Measurements from ENCODE around the gene TBL1XR1.

Gene TBL1XR1

GRCh38 chr3:177109688-177110330, 87.5 kb downstream of the TBL1XR1 start:
- DNase-seq (ENCODE audit: low read depth in 2 of 2) = no peak

DNA sequence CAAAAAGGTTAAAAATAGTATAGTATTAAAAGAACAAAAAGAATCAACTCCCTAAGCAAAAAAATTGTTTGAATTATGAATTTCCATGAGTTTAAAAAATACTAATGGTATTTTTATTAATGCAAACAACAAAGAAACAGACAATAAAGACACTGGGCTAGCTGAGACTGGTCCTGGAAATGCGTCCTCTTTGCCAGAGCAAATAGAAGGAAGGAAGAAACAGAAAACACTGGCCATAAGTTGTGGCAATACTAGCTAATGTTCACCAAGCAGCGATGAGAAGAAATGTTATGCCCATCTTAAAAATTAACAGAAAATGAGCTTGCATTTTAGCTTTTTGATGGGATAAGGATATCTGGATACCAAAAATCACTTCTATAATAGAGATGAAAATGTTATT, 88.6 kb downstream of the TBL1XR1 start:
- DNase-seq (ENCODE audit: low read depth in 2 of 2) = no peak

DNA sequence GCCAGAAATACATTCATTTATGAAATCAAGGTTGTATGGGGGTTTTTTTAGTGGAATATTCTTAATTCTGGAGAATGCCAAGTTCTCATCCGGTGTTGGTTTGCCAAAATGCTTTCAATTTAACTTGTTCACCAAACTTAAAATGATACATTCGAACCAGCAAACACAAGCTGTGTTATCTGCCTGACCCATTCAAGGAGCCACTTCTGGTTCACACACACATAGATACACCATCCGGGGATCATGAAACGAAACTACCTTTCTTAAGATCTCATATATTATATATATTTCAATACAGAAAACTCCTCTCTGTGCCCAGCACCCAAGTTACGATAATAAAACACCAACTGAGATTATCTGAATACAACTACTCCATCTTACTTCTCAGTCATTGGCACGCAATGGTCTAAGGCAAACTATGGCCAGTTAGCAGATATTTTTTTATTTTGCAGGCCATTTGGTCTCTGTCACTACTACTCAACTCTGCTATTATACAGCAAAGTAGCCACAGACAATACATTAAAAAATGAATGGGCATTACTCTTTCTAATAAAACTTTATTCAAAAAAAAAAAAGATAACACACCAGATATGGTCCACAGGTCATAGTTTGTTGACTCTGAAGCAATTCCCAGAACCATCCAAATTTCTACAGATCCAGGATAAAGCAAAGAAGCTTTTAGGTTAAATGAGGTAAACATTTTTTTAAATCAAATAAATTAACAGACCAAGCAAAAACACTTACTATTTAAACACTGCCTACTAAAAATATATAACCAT, 89.6 kb downstream of the TBL1XR1 start:
- no peak for DNase-seq (ENCODE audit: low read depth in 2 of 2)

GRCh38 chr3:177106594-177106993, 90.7 kb downstream of the TBL1XR1 start:
- no peak for DNase-seq (ENCODE audit: low read depth in 2 of 2)

GRCh38 chr3:177106184-177106583, 91.1 kb downstream of the TBL1XR1 start:
- DNase-seq (ENCODE audit: low read depth in 2 of 2) = no peak

DNA sequence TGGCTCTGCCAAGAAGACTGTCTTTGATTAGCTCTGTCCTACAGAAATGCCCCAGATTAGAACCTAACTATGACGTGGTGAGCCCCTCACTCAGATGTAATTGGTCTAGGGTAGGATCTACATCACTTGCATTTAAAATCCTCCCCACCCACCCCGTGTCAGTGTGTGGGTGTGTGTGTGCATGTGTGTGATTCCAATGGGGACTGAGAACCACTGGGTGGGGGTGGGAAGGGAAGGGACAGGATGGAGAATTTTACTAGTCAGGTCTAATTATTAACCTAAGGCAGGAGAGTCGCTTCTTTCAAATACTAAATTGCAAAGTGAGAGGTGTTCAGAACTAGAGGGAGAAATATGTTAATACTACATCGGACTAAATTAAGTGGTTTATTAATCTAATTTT, 91.7 kb downstream of the TBL1XR1 start:
- no peak for DNase-seq (ENCODE audit: low read depth in 2 of 2)

DNA sequence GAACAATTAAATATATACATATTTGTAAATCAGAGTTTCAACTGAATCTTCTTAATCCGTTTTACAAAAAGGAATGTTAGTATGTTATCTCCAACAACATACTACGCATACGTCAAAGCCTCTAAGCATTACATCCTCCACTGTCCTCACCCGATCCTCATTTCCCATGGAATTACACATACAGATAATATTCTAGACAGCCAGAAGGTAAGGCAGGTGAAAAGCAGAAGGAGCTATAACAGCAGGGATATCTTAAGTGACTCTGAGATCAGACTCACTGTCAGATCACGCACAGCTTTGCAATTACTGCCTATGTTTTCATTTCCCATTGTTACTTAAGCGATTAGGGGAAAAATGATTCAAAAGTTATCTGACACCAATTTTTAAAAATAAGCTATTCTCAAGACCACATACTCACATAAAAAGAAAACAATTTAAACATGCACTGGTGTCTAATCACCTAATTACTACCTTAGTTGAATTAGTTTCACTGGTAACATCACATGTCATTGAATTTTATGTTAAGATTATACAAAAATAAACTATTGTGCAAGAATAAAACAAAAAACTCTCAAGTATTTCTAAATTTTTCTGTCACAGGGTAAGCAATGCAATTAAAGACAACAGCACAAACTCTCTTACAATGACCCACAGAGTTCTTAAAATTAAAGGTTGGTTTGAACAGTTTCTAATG, 92.8 kb downstream of the TBL1XR1 start:
- no peak for DNase-seq (ENCODE audit: low read depth in 2 of 2)

DNA sequence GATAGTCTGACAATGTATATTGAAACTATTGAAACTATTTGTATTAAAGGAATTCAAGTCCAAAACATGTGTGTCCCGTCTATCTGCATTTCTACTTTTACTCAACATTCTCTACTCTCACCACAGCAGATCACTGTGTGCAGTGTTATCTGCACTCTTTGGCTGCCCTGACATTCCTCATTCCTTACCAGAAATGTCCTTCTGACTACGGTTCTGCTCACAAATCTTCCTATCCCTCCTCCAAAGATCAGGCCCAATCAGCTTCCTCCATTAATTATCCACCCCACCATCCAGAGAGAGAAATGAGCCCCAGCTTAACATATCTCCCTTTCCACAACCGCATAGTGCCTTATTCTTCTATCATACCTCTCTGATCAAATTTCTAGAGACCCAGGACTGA, 94.7 kb downstream of the TBL1XR1 start:
- DNase-seq (ENCODE audit: low read depth in 2 of 2) = no peak

DNA sequence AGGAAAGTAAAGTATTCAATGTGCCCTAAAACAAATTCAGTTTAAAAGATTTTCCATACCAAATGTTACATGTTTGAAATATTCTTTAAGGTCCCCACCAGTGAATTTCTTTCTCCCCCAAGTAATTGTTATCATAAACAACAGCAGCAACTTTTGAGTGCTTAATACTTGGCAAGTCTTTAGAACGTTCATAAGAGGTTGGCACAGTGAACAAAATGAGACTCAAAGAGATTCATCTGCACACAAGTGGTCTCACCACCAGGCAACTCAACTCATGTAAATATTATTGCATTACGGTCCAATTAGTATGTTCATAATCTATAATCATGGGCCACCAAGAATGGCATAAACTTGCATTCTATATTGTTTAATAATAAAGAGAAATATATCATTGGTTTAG, 98.7 kb downstream of the TBL1XR1 start:
- DNase-seq (ENCODE audit: low read depth in 2 of 2) = no peak

GRCh38 chr3:177096615-177097014, 100.7 kb downstream of the TBL1XR1 start:
- DNase-seq (ENCODE audit: low read depth in 2 of 2) = no peak

- DNase-seq (ENCODE audit: low read depth in 2 of 2) = no peak
Observed at GRCh38 chr3:177093966-177094365, 103.3 kb downstream of the TBL1XR1 start.

DNA sequence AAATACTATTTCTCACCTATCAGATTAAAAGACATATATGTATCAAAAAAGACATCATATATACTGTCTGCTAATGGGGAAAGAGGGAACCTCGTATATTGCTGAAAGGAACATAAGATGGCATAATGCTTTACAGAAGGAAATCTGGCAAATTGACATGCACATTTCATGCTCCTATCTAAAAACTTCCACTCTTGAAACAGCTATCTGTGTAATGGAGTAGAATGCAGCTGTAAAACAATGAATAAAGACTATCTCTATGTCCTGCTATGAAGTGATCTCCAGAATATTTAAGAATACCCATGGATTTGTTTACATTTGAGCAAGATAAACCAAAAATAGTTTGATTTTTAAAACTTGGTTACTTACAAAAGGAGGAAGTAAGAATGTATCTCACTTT, 107.4 kb downstream of the TBL1XR1 start:
- DNase-seq (ENCODE audit: low read depth in 2 of 2) = no peak

- DNase-seq (ENCODE audit: low read depth in 2 of 2) = no peak
Observed at GRCh38 chr3:177089110-177089509, 108.2 kb downstream of the TBL1XR1 start.

DNA sequence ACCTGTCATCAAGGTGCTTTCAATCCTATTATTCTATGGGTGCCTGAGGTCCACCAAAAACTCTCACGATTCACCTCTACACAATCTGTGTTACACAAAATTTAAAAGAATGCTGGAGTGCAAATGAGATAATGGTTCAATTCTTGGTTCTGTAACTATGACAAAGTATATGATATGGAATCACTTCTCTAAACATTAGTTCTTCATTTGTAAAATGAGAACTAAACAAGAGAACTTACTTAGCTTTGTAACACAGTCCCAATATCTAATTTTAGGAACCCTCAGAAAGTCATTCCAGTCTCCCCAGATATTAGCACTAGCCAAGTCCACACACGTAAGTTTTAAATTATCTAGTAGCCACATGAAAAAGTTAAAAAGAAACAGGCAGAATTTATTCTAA, 111.5 kb downstream of the TBL1XR1 start:
- DNase-seq (ENCODE audit: low read depth in 2 of 2) = no peak

DNA sequence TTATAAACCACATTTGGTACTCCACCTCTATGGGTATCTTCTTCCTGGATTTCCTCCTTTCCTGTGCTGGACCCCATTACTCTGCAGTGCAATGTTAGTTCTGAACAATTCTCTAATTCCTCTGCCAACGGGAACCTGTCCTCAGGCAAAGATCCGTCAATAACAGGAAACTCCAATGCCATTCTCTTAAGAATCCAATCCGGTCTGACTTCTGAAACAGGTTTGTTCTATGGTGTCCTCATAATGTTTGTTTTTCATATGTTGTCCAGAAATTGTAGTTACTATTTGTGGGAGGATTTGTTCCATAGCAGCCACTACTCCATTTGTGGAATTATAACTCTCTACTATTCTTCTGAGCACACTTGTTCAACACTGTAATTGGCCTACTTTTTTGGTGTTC, 112.7 kb downstream of the TBL1XR1 start:
- DNase-seq (ENCODE audit: low read depth in 2 of 2) = no peak

DNA sequence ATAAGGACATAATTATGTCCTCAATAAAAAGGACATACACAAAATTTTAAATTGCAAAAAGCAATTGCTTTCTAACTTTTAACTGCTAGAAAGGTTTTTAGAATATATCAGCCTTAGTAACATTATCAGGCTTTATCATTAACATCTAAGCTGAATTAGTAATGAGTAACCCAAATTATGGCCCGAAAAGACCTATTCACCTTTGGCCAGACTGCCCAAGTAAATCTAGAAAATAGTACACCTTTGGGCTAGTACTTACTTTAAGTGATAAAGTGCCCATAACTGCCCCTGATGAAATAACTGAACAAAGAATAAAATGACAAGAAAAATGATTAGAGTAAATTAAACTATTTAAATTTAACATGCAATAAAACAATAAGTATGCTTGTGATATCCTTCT, 117.2 kb downstream of the TBL1XR1 start:
- DNase-seq (ENCODE audit: low read depth in 2 of 2) = no peak

- DNase-seq (ENCODE audit: low read depth in 2 of 2) = no peak
Observed at GRCh38 chr3:177079684-177080083, 117.6 kb downstream of the TBL1XR1 start.

- no peak for DNase-seq (ENCODE audit: low read depth in 2 of 2)
Observed at GRCh38 chr3:177071496-177072156, 125.7 kb downstream of the TBL1XR1 start.

DNA sequence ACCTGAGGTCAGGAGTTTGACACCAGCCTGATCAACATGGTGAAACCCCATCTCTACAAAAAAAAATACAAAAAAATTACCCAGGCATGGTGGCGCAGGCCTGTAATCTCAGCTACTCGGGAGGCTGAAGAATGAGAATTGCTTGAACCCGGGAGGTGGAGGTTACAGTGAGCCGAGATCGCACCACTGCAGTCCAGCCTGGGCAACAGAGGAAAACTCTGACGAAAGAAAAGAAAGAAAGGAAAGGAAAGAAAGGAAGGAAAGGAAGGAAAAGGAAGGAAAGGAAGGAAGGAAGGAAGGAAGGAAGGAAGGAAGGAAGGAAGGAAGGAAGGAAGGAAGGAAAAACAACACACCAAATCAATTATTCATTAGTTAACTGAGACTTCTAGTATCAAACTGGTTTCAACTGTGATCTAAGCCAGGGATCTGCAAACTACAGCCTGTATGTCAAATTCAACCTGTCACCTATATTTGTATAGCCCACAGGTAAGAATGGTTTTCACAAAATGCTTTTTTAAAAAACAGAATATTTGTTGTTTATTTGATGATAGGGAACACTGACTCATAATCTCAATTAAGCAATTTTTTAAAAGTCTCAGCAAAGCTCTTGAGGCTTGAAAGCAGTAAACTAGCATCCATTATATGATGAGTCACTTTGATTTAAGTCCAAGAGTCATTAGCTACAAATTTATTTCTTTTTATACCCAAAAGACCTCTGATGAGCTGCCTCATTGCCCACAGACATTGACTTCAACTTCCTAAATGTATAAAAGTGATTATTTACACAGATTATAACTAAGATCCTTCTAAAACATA, 127.6 kb downstream of the TBL1XR1 start:
- DNase-seq (ENCODE audit: low read depth in 2 of 2) = no peak

DNA sequence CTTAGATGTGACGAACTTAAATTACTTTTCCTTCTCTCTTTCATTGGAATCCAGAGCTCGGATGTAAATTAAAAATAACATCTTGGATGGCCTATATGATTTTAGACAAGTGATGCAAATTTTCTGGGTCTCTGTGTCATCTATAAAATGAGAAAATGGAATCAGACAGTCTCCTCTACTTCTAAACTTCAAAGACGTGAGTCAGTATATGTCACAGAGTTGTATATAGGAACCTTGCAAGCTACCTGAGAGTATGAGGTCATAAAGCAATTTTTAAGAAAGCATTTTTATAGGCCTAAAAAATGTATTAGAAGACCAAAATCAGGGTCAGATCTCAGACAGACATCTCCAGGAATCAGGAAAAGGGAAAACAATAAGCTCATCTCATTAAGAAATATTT, 128.3 kb downstream of the TBL1XR1 start:
- no peak for DNase-seq (ENCODE audit: low read depth in 2 of 2)

DNA sequence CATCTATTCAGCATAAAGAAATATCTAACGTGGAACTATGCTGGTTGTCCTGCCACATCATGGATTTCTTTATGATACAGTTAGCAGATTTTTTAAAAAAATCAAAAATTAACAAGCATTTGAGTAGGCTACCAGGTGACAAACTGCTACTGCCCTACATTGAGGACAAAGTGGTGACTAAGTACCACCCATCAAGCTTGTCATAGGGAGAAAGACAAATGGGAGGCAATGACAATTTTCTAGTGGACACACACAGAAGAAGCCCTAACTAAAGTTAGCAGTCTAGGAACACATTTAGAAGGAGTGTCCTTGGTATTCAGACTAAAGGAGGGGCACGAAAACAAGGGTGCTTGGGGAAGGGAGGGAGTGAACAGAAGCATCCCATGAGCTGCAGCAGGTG, 131.2 kb downstream of the TBL1XR1 start:
- DNase-seq (ENCODE audit: low read depth in 2 of 2) = no peak
